SKM-1 treated with dmso at 0.1 percent for 144 hours (cell line): ENCODE measurements around the gene ITGB1BP1.
"Not testable (repeated sequence)": the region's sequence is repeated elsewhere in the genome, so short reads cannot be mapped to it uniquely, and the experiment has no call there.

Source experiments
- DNase-seq: peaks from one replicate; lab custom pipeline; 2025; ENCODE audit not compliant: unreplicated experiment; lab: John Stamatoyannopoulos, UW

ITGB1BP1 gene

DNA sequence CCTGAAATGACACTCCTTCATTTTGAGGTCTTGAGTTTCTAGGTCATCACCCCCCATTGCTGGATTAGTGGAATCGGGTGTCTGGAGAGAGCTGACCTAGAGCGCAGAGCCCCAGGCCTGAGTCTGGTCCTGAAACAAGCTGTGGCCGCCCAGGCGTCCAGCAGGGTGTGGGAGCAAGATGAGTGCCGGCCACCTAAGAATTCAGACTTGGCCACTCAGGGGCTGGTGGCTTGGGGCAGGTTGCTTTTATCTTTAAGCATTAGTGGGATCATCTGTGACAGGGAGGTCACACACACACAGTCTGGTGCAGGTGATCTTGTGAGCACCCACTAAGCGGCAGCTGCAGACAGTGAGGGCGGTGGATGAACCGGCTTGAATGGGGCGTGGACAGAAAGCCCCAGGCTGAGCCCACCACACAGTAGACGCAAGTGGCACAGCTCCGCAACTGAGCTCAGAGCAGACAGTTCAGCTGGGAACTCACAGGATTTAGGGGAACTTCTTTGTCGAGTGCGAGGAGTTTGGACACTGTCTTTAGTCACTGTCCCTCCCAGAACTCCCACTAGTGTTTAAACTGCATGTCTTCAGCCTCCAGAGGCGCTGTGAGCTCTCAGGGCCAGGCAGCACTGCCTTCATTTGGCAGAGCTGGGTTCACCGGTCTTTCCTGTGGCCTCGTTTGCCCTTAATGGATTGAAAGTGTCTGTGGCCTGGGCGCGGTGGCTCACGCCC lies 21.5 kb downstream of the ITGB1BP1 start:
- DNase-seq: no peak

DNA sequence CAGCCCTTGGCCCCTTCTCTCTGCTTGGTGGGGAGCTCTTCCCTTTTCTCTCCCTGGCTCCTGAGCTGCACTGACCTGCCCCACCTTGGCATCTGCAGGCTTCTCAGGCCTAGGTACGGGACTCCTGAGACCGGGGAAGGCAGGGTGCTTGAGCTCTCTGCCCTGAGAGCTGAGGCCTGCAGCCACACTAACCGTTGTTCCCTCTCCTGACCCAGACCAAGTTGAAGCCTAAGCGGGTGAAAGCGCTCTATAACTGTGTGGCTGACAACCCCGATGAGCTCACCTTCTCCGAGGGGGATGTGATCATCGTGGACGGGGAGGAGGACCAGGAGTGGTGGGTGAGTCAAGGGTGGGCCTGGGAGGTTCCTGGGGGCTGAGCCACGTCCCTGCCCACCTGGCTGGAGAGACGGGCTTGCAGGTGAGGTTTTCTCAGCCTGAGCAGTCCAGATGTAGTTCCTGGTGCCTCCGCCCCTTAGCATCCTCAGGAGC lies 22.2 kb downstream of the ITGB1BP1 start:
- no peak for DNase-seq

DNA sequence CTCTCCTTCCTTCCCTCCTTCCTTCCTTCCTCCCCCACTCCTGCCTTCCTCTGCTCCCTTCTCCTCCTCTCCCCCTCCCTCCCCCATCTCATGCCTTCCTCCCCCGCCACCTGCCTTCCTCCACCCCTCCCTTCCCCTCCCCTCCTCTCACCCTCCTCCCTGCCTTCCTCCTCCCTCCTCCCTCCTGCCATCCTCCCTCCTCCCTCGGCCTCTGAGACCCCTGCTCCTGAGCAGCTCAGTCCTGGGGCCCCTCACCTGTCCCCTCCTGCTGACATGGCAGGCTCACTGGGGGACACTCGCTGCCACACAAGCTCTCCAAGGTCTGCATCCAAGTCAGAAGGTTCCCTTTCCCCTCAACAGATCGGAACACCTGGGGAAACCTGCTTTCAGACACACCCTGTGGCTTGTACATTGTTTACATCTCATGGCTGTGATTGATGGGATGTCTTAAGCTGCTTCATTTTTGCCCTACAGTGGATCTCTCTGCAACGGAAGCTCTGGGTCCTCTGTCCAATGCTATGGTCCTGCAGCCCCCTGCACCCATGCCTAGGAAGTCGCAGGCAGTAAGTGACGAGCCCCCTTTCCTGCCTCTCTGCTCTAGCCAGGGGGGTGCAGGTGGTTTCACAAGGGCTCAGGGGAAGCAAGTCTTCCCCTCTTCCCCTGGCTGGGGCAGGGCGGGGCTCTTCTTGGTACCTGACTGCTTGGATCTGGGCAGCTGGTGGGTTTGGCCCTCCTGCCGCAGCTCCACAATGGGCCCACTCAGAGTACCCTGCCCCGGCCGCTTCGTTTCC lies 22.9 kb downstream of the ITGB1BP1 start:
- no peak for DNase-seq

DNA sequence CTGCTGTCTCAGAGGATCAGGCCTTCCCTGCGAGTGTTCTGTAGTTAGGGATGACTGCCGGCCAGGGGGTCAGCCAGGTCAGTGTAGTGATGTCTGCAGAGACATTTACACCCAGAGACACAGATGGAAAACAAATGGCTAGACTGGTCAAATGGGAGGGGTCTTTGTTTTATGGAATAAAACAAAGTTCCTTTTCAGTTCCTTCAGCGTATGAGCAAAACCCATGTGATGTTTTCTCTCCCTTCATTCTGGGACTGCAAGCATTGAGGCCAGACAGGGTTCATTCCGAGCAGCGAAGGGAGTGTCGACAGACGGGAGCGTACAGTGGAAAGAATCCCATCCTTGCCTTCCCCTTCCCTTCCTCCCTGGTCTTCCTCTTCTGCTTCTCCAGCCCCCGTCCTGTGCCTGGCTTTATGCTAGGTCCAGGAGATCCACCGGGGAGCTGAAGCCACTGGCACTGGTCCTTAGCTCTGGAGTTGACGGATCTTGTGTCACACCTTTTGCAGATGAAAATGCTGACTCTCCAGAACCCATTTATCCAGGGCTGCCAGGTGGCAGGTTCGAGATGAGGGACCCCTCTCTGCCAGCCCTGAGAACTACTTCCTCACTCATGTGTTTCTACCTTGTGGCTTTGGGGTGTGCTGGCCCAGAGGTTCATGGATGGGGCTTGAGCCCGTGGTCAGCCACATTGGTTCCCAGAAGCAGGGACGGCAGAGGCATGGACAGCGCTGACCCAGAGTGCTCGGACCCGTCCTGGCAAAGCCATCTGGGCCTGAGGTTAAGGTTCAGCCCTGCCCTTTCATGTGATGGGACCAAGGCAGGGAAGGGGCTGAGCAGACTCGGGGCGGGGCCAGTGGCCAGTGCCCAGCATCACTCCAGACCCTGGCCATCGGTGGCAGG lies 24.2 kb downstream of the ITGB1BP1 start:
- no peak for DNase-seq

DNA sequence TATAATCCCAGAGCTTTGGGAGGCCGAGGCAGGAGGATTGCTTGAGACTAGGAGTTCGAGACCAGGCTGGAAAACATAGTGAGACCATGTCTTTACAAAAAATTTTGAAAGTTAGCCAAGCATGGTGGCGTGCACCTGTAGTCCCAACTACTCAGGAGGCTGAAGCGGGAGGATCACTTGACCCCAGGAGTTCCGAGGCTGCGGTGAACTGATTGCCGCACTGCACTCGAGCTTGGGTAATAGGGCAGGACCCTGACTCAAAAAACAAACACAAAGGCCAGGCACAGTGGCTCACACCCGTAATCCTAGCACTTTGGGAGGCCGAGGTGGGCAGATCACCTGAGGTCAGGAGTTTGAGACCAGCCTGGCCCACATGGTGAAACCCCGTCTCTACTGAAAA lies 25.1 kb downstream of the ITGB1BP1 start:
- DNase-seq: not testable (repeated sequence)

DNA sequence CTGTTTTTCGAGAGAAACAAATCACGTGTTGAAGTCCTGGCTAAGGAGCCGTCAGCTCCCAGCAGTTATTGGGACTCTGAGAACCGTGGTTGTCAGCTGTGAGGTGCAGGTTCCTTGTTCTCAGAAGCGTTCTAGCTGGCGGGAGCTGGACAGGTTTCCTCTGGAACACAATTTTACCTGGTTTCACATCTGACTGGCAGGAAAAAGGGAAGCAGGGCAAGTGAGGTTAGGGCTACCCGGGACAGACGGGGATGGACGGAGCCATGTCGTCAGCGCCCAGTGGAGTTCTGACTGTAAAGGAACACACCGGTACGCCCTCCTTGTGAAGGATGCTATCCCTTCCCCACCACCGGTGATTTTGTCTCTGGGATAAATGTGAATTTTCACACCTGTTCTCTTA lies 26.1 kb downstream of the ITGB1BP1 start:
- DNase-seq: no peak

DNA sequence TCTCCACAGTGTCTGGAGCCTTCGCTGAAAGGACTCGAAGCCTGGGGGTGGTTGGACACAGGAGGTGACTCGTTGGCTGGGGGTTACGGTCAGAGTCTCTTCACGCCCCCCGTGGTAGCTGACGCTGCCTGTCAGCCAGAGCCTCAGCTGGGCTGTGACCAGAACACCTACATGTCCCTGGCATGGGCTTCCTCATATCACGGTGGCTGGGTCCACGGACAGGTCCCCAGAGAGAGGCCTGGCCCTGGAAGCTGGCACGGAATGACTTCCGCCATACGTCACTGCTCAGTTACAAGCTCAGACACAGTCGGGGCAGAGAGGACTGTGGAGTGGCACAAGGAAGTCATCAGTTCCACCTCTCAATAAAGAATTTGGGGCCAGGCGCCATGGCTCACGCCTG lies 28.5 kb downstream of the ITGB1BP1 start:
- DNase-seq: no peak

DNA sequence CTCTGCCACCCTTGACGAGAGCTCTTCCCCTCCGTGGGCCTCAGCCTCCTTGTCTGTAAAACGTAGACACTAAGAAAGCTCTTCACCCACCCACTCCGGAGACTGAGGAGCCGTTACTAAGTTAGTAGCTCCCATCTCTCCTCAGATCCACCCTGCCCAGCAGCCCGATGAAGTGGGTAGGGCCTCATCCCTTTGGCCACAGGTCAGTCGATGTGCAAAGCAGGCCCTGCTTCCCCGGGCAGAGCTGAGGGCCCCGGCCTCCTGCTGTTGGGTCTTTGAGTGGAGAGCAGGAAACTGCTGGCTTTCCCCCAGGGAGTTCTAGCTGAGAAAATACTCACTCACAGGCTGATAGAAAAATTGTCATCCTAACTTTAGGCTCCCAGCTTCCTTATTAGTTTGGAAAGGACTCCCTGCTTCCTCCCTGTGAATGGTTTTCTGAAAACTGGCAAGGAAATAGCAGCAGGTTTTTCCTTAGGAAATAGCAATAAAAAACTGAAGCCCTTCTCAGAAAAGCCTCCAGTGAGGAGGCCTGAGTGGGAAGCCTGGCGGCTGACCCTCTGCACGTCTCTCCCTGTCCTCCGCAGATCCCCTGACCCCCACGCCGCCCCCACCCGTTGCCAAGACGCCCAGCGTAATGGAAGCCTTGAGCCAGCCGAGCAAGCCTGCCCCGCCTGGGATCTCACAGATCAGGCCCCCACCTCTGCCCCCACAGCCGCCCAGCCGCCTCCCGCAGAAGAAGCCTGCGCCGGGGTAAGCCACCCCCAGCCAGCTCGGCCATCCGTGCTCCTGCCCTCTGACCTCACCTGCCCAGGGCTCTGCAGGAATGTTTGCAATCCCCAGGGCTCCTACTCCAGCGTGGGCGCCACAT lies 30.2 kb downstream of the ITGB1BP1 start:
- DNase-seq: no peak

DNA sequence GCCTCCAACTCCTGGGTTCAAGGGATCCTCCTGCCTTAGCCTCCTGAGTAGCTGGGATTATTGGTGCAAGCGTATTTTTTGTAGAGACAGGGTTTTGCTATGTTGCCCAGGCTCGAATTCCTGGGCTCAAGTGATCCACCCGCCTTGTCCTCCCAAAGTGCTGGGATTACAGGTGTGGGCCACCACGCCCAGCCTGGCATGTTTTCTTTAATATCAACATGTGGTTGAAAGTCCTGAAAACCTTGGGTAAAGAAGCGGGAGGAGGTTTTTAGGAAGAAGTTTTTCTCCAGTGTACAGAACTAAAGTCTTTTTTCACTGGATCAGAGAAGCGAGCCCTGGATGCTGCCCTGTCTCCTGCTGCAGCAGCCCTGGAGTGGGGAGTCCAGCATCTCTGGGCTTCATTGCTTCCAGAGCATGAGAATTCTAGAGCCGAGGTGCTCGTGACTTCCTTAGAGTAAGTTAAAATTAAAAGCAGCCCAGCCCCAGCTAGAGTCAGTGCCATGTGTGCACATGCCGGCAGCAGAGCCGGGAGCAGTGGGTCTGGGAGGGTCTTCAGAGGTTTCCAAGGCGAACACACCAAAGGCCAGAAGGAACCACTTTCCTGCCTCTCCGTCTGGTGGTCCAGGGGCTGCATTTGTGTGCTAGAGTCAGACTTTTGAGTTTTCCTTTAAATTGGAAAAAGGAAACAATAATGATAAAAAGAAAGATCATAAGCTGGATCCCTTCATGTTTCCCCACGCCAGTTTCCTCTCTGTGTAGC lies 31.2 kb downstream of the ITGB1BP1 start:
- no peak for DNase-seq

DNA sequence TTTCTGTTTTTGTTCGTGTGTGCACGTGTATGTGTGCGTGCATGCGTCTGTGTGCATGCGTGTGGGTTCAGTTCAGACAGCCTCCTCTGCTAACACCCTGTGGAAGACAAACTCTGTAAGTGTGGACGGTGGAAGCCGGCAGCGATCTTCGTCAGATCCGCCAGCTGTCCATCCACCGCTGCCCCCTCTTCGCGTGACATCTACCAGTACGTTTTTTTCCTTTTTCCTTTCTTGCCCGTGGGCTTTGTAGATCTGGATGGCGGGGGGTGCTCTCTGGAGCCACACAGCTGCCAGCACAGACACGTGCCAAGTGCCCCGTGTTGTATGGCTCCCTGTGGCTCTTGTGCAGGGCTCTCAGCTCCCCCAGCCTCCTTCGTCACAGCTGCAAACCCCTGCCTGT lies 32.3 kb downstream of the ITGB1BP1 start:
- no peak for DNase-seq

DNA sequence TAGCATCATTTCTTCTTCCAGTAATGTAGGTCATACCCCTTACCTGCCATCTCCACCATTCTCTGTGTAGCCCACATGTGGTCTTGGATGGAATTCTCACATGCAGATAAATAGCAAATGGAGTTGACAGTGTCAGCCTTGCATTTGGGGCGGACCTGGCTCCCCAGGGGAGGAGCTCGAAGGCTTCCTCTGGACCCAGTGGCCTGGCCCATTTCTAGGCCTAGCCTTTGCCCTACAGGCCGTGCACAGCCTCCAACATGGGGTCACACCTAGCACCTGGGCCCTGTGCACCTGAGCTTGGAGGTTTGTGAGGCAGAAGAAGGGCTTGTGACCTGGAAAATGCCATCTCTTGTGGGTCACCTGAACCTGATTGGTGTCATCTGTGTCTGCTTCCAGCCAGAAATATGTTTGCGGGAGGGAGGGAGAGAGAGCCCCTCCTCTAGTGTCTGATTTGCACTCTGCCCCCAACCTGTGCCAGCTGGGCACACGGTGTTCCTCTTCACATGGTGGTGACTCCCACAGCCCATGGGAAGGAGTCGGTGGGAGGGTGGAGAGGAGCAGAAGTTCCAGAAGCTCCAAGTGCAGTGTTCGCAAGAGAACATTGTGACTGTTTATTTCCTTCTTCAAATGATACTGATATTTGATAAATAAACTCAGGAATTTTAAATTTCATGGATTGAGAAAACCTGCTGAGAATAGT lies 33.0 kb downstream of the ITGB1BP1 start:
- no peak for DNase-seq

DNA sequence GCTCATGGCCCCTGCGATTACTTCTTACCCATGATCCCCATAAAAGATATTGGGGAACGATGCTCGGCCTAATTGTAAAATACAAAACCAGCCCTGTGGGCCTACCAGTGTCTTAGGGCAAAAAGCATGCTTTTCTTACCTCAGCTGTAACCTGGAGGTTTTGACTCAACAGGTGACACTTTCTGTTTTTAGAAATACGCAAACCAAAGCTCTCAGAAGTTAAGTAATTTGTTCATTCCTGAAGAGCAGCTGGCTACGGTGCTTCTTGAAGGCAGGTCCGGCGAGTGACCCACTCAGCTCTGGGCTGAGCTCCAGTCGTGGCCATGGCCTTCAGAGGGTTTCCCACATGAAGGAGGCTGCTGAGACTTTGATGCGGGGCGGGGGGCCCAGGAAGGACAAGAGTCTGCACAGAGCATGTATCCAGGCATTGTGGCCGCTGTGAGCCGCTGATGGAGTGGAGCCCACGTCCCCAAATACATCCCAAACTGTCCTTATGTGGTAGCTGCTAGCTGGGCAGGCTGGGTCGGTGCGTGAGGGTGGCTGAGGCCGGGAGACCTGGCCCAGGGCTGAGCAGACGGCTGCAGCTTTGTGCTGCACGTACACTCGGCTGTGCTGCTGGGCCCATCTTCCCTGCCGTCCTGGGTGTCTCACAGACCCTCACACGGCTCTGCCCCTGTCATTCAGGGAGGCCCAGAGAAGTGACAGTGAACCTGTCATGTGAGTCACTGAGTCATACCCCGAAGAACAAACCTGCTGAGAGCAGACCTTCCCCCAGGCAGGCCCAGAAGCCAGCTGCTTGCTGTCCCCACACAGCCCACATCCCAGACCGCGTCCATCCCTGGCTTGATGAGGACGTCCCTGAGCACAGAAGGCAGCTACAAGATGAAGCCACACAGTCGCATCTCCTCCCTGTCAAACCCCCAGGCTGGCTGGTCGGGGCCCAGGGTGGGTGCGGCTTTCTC lies 34.1 kb downstream of the ITGB1BP1 start:
- no peak for DNase-seq

DNA sequence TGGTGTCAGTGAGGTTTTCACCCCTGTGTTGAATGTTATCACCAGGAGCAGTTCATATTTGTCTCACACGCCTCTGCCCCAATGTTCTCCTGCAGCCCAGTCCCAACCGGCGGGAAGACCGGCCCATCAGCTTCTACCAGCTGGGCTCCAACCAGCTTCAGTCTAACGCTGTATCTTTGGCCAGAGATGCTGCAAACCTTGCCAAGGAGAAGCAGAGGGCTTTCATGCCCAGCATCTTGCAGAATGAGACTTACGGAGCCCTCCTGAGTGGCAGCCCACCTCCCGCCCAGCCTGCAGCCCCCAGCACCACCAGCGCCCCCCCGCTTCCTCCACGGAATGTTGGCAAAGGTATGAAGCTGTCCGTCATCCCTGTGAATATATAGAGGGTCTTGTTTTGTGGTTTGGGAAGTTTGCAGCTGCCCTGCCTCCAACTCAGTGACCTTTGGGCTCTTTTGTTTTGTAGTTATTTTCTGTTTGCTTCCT lies 35.1 kb downstream of the ITGB1BP1 start:
- no peak for DNase-seq

DNA sequence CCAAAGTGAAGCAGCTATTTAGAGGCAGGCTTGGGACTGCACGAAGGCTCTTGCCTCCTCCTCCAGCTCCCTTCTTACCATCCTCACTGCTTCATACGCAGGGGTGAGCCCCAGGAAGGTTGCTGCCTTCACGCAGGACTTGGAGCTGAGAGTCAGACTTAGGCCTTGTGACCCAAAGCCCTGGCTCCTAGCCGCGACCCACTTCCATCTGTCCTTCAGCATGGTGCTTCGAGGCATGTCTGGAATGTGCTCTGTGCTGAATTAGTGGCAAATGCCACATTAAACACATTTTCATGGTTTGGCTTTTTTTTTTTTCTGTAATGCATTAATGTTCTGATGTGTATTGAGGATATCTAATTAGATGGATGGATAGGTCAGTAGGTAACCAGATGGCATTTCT lies 37.5 kb downstream of the ITGB1BP1 start:
- DNase-seq: no peak

DNA sequence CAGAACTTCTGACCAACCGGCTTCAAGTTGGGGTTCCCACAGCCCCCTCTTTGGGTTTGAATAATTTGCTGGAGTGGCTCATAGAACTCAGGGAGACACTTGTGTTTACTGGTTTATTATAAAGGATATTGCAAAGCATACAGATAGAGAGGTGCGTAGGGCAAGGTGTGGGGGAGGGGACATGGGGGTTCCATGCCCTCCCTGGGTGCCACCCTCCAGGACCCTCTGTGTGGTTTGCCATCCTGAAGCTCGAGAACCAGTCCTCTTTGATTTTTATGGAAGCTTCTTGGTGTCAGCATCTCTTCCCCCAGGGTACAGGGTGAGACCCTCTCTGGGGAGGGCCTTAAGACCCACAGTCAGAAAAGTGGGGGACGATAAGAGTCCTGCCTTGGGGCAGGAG lies 38.8 kb downstream of the ITGB1BP1 start:
- DNase-seq: no peak

DNA sequence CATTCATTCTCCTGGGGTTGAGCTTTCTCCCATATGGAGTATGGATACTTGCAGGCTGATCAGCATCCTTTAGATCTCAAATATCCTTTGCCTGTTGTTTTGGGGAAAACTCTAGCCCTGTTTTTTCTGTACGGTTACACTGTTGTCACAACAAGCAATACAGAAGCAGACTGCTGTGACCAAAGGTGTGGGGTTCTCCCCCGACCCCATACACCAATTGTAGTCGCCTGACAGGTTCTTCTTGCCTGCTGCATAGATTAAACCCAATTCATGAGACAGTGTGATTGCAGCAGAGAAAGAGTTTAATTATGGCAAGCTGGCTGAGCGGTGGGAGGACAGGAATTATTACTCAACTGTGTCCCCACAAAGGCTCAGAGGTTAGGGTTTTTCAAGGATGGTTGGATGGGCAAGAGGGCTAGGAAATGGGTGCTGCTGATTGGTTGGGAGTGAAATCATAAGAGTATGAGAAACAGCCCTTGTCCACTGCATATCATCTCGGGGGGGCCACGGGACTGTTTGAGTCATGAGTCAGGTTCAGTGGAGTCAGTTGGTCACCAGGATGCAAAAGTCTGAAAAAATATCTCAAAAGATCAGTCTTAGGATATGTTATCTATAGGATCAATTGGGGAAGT lies 40.6 kb downstream of the ITGB1BP1 start:
- no peak for DNase-seq
